NCI-H1105 (cell line): Measurements from ENCODE around the gene SLC39A11.
"Not testable (repeated sequence)": the region's sequence is repeated elsewhere in the genome, so short reads cannot be mapped to it uniquely, and the experiment has no call there.

Experiments
- DNase-seq: peaks from one replicate; lab custom pipeline; 2025; lab: John Stamatoyannopoulos, UW

Gene SLC39A11

DNA sequence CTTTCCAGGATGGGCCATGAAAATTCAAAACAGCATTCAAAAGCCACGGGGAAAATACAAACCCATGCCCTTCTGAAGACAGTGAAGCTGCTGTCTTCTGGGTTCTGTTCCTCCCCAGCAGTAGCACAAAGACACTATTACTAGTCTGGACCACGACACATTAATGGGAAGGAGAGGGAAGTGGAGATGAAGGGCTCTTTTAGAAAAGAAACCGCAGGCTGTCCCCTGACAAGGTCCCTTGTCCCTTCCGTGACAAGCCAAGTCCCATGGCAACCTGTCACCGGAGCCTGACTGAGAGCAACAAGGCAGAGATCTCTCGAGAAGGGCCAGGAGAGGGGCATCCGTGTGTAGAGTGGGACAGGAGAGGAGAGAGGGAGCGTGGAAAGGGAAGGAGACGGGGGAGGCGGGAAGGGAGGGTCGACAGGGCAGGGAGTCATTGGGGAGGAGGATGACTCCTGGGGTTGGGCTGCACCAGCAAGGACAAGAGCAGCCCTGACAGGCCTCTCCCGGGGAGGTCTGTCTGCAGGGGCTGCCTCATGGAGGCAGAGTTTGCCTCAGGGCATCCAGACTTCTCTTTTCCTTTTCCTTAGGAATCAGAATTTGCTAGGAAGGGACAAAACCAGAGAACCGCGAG is 436.2 kb downstream of the SLC39A11 start:
- DNase-seq: no peak

DNA sequence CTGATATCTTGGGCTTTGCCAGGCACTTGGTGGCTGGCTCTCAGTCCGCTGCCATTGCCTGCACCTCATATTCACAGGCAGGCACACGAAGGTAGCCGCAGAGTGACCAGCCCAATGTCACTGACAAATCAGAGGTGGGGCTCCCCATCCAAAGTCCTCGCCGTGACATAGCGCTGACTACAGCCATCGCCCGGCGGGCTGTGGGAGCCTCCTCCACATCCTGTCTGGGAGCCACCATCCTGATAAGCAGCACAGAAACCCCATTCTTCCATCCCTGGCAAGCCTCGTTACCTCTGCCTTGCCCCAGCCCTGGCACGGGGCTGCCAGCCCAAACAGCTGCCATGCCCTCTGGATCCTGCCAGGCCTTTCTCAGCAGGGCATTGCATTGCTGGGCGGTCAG is 437.8 kb downstream of the SLC39A11 start:
- DNase-seq: no peak

DNA sequence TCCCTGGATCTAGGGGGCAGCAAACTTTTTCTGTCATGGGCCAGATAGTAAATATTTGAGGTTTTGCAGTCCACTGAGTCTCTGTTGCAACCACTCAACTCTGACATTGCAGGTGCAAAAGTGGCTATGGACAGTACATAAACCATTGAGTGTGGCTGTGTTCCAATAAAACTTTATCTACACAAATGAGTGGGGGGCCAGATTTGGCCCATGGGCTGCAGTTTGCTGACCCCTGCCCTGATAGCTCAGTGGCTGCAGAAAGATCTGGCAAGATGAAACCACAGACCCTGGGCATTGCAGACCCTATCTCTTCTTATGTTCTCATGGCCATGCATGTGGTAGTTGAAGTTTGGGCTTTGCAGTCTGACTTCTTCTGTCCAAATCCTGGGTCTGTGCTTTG is 440.5 kb downstream of the SLC39A11 start:
- no peak for DNase-seq

GRCh38 chr17:72648702-72649101 is 443.8 kb downstream of the SLC39A11 start:
- no peak for DNase-seq

DNA sequence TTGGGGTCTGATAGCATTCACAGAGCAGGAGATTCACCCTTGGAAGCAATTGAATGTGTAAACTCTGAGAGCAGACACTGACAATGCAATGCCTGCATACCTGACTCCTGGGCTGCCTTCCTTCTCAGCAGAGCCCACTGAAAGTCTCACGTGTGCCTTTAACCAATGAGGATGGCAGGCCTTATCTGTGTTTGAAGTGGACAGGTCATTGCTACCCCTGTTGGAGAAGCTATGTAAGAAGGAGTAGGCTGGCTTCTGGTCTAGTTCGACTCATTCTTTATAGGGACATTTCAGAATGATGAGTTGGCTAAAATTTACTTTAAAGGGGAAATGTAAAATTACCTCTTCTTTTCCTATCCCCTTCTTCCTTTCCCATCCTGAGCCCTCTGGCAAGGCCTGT is 446.3 kb downstream of the SLC39A11 start:
- no peak for DNase-seq

- DNase-seq: no peak
These were observed 448.0 kb downstream of the SLC39A11 start for GRCh38 chr17:72644492-72644891.

GRCh38 chr17:72643575-72644216 is 448.8 kb downstream of the SLC39A11 start:
- DNase-seq: no peak

DNA sequence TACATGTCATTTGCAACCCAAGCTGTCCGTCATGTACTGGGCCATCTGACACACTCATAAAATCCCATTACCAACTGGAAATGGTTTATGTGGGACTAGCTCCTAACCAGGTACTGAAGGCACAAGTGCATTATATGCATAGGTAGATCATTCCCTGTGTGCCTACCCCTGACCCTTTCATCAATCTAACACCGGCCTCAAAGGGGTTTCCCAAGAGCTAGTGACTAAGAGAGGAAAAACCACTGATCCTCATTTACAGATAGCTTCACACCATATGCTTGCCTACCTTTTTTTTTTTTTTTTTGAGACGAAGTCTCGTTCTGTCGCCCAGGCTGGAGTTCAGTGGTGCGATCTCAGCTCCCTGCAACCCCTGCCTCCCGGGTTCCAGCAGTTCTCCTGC is 449.8 kb downstream of the SLC39A11 start:
- no peak for DNase-seq

DNA sequence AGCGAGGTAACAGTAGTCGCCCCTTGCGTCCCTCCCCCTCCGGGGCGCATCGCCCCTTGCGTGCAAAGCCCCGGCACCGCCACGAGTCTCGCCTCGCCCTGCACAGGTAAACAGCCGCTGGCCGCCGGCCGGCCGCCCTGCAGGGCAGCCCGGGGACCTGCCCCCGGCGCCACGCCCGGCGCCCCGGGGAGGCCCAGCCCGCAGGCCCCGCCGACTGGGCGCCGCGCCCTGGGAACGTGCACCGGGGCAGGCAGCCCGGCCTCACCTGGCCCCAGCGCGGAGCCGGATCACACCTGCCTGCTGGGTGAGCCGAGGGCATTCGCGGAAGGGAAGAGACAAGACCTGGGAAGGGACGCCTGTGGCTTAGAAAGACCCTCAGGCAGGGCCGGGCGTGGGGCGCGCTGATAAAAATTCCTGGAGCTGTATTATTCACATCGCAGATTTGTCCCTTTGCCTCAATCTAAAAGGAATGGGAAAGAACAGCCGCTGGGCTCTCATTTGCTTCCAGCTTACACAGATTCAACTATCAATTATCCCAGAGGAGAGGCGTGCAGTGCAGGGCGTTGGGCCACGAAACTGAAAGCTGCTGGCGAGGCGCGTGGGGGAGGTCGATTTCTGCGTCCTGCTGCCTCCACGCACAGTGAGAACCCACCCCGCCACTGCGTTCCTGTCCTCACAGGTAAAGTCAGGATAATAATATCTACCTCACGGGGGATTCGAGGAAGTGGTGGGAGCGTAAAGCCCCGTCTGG is 451.9 kb downstream of the SLC39A11 start:
- DNase-seq: no peak

DNA sequence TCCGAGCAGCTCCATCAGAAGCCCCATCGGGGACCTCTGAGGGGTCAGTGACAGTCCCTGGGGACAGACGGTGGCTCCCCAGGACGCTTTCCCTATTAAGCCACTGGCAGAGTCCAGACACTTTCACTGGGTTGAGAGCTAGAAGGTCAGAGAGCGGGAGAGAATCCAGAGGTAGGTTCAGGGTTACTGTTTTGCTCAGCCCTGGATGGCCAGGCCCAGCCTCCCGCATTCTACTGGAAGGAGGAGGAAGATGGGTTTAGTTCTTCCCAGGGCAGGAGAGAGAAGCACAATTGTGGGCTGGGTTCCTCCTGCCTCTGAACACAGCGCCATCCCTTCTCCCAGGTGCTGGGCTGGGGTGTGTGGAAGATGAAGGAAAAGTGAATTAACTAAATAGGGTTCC is 452.8 kb downstream of the SLC39A11 start:
- DNase-seq: no peak

DNA sequence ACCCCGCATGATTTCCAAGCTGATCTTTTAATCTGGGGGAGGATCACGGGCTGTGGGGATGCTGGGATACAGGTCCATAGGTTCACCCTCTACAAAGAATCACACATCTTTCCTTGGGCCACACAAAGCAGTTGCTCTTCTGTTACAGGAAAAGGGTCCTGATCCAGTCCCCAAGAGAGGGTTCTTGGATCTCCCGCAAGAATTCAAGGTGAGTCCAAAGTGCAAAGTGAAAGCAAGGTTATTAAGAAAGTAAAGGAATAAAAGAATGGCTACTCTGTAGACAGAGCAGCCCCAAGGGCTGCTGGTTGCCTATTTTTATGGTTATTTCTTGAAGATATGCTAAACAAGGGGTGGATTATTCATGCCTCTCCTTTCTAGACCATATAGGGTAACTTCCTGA is 453.6 kb downstream of the SLC39A11 start:
- DNase-seq: not testable (repeated sequence)

- DNase-seq: peak; percentile 35
These were observed 457.4 kb downstream of the SLC39A11 start for GRCh38 chr17:72635034-72635635.

DNA sequence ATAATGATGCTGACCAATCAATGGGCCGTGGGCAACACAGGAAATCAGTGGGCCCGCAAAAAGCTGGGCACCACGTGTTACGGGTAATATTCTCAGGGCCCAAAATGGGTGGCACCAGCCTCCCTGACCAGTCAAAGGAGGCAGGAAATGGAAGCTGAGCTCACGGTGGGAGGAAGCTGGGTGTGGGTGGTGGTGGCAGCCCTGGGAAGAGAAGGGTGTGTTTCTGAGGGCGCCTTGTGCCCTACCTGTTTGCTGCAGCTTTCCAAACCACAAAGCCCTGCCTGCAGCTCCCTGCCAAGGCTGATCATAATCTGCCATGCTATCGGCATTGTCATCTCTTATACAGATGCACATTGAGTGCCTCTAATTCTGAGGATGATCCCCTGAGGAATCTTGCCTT is 457.9 kb downstream of the SLC39A11 start:
- no peak for DNase-seq

- DNase-seq: peak; percentile 77
These were observed 460.4 kb downstream of the SLC39A11 start for GRCh38 chr17:72631949-72632684.

- peak; percentile 92 for DNase-seq
These were observed 460.9 kb downstream of the SLC39A11 start for GRCh38 chr17:72631568-72631948.

GRCh38 chr17:72624652-72625051 is 467.8 kb downstream of the SLC39A11 start:
- no peak for DNase-seq

DNA sequence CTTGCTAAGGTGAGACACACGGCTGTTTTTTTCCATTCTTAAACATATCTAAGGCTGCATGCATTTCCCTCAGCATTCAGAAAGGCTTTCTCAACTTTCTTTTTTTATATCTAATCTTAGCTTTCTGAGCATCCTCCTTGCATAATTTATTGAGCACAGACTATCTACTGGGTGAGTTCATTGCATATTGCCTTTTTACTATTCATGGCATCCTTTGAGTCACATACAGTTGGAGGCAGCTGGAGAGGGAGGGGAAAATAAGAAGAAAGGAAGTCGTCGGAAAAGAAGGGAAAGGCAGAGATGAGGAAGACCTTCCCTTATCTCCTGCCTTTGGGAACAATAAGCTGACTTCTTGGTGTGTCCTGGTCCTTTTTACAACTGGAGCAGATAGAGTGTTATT is 468.3 kb downstream of the SLC39A11 start:
- no peak for DNase-seq

DNA sequence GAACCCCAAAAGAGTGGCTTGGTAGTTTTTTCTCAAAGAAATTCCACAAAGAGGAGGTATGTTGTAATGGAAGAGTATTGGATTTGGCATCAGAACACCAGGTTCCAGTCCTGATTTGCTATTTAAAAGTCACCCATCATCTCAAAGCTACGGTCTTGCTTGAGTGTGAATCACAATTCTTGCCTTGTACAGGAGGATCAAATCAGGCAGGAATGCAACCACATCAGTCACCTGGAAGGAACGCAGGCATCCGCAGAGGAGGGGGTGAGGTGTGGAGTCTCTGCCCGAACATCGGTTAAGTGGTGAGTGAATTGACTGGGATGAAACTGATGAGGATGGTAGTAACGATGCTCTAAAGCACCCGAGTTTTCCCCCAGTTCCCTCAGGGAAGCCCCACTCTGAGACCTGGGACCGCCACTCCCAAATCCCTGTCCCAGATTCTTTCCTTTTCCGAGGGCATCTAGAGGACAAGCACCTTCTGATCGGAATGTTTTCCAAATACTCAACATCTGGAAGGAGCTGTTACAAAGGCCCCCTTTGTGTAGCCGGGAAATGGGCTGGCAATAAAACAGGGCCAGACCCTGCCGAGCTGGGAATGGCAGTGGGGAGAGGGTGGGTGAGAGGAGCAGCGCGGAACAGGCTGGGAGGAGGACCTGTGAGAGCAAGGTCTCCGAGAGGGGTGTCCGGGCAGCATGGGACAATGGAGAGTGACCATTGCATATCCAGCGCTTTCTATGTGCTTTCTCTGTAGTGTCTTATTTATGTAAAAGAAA is 469.6 kb downstream of the SLC39A11 start:
- DNase-seq: no peak

DNA sequence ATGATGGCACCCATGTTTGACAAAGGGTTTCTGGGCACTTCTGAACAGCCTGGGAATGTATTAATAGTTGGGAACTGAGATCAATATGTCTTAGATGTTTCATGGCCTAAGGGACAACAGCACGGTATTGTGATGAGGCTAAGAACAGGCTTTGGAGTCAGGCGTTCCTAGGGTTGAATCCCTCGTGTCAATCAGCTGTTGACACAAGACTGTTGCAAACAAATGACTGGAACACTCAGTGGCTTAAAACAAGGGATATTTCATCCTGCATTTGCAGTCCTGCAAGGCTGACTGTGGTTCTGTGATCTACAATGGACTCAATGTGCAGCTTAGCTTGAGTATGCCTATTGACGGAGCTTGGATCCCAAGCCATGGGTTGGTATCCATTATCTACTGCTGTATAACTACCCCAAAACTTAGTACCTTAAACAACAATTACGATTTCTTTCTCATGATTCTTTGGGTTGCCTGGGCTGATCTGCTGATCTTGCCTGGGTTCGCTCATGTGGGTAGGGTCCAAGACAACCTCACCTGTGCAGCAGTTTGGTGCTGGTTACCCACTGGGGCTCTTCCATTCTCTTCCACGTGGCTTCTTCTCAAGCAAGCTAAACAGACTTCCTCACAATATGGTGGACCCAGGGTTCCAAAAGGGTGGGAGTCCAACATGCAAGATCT is 472.4 kb downstream of the SLC39A11 start:
- DNase-seq: no peak

DNA sequence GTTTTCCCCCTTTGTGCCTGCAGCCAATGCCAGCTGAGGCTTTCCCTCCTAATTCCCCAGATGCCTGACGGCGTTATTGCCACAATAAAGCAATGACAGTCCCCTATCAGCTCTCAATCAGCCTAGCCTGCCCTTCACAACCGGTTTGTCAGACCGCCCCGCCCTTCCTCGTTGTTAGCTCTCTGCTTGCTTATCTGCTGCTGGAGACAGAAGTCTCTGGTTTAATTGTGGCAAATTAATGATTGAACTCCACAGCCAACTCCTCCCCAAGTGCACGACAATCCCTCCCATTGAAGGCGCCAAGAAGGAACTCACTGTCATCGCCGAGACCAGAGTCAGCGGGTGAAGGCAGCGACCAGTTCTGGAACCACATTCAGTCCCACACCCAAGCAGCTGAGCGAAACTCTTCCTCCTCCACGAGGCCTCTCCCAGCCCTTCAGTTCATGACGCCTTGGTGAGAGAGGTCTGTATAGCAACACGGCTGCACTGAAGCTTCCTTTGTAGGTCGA is 474.4 kb downstream of the SLC39A11 start:
- no peak for DNase-seq

- no peak for DNase-seq
These were observed 474.9 kb downstream of the SLC39A11 start for GRCh38 chr17:72617557-72617956.
